Choroid plexus epithelial cell (primary cell): Measurements from ENCODE around the gene NDUFA8.

Experiments used
- DNase-seq: peaks from one replicate; pipeline ENCODE4 v3.0.0-alpha.2; 2010; ENCODE audit warnings: low read depth
- H3K4me3 ChIP-seq: 2 replicates; pipeline ENCODE4 v1.5.1; 2011; ENCODE audit warnings: low read depth, mild to moderate bottlenecking, control low read depth, low read length, moderate library complexity
- TF ChIP-seq, protein P1 (sequence below): conservative IDR thresholded peaks from 2 replicates; pipeline ENCODE4 v1.5.1; 2011; ENCODE audit warnings: low read depth, mild to moderate bottlenecking, control low read depth, inconsistent platforms, low read length, moderate library complexity

The NDUFA8 gene

DNA sequence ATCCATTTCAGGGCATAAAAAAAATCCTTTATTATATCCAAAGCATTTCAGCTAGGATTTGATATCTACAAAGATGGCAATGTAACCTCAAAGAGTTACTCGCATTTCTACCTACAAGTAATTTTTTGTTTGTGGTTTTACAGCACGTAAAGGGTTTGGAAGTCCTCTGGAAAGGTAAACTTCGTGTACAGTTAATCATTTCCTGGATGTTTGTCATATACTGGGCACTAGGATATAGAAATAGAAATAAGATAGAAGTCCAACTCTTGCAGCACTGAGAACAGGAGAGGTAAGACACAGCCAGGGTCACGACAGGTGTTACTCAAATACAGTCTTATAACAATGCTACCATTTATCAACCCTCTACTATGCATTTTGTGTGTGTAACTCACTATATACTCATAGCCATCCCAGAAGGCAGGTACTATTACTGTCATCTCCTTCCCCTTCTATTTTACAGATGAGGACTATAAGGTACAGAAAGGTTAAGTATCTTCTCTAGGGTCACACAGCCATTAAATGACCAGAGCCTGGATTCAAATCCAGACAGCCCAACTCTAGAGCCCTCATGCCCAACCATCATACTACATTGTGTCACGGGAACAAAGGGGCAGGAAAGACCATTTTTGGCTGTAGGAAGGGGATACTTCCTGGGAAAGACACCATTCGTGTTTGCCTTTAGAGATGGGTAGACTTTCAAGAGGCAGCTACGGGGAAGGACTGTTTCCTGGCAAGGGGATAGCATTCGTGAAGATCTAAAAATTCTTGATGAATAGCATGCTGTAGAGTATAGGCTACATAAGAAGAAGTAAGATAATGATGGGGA, 19.0 kb downstream of the NDUFA8 start:
- TF ChIP-seq, protein P1, sequence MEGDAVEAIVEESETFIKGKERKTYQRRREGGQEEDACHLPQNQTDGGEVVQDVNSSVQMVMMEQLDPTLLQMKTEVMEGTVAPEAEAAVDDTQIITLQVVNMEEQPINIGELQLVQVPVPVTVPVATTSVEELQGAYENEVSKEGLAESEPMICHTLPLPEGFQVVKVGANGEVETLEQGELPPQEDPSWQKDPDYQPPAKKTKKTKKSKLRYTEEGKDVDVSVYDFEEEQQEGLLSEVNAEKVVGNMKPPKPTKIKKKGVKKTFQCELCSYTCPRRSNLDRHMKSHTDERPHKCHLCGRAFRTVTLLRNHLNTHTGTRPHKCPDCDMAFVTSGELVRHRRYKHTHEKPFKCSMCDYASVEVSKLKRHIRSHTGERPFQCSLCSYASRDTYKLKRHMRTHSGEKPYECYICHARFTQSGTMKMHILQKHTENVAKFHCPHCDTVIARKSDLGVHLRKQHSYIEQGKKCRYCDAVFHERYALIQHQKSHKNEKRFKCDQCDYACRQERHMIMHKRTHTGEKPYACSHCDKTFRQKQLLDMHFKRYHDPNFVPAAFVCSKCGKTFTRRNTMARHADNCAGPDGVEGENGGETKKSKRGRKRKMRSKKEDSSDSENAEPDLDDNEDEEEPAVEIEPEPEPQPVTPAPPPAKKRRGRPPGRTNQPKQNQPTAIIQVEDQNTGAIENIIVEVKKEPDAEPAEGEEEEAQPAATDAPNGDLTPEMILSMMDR = no peak
- H3K4me3 ChIP-seq = no peak overlapping the region
- DNase-seq = no peak

DNA sequence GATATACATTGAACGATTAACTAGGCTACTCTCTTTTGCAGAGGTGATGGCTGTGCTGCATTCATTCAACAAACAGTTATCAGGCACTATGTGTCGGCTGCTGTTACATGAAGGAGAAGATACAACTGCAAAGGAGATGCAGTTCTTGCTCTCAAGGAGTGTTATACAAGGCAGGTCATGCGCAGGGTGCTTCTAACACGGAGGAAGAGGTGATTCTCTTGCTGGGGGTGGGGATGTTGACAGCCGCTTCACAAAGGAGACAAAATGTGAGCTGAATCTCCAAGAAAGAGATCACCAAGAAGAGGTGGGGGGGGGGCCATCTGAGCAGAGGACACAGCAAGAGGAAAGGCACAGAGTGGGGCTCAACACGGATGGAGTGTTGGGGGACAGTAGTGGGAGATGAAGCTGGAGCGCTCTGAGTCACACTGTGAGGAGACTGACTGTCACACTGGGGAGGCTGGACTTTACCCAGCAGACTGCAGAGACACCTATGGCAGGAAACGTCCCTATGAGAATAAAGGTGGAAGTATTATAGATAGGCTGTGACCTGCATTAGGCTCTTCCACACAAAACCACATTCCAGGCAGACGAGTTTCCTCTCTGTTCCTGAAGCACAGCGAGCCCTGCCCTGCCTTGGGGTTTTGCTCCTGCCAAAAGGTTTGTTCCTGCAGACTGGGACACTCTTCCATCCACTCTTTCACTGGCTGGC, 20.9 kb downstream of the NDUFA8 start:
- no peak overlapping the region for H3K4me3 ChIP-seq
- DNase-seq = no peak
- TF ChIP-seq, protein P1 = no peak

DNA sequence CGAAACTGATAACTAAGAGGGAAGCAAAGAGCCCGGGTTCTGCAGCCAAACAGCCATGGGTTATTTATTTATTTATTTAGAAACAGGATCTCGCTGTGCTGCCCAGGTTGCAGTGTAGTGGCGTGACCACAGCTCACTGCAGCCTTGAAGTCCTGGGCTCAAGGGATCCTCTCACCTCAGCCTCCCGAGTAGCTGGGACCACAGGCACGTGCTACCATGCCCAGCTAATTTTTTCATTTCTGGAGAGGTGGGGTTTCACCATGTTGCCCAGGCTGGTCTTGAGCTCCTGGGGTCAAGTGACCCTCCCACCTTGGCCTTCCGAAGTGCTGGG, 24.1 kb downstream of the NDUFA8 start:
- H3K4me3 ChIP-seq = no peak overlapping the region
- no peak for DNase-seq
- TF ChIP-seq, protein P1 = no peak

DNA sequence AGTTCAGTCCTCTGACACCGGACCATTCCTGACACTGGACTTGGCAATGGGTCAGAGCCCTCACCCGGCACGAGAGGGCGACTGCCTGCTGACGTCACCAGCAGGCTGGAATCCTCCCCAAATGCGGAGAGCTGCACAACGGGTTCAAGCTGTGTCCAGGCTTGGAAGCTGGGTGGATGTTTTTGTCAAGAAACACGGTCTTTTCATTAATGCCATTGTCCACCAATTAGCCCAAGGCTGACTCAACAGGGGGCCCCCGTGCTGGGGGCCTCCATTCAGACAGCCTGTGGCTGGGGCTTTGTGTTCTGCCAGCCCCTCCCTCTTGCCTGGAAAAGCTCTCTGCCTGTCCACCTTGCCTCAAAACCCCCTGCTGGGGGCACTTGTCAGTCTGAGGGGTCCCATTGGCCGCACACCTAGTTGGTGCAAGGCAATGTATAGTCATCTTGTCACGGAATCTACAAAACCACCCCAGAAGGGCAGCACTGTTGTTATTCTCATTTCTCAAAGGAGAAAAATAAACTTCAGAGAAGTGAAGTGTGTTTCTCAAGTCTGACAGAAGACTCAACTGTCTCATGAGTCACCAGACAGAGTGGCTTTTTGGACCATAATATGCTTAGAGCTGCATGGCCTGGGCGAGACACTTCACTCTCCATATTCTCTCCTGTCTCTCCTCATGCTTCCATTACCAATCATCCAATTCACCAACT, 24.6 kb downstream of the NDUFA8 start:
- no peak overlapping the region for H3K4me3 ChIP-seq
- no peak for DNase-seq
- TF ChIP-seq, protein P1 = no peak

DNA sequence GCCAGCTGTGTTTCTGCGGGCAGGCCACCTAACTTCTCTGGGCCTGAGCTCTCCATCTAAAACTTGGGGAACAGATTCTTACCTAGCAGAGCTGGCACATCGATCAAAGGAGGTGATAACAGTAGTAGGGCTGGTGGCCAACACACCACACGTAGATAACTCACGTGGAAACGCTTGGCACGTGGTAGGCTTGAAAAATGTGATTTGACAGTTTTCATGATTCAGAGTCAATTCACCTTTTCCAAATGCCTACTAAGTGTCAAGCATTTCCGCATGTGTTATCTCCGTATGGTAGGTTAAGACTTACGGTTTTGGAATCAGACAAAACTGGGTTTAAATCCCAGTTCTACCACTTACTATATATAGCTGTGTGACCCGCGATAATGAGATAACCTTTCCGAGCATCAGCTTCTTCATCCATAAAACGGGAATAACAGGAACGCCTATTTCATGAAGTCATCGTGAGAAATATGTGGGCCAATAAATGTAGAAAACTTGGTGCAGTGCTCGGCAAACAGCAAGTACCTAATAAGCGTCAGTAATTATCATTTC, 25.5 kb downstream of the NDUFA8 start:
- no peak for DNase-seq
- TF ChIP-seq, protein P1 = no peak
- H3K4me3 ChIP-seq = no peak overlapping the region

DNA sequence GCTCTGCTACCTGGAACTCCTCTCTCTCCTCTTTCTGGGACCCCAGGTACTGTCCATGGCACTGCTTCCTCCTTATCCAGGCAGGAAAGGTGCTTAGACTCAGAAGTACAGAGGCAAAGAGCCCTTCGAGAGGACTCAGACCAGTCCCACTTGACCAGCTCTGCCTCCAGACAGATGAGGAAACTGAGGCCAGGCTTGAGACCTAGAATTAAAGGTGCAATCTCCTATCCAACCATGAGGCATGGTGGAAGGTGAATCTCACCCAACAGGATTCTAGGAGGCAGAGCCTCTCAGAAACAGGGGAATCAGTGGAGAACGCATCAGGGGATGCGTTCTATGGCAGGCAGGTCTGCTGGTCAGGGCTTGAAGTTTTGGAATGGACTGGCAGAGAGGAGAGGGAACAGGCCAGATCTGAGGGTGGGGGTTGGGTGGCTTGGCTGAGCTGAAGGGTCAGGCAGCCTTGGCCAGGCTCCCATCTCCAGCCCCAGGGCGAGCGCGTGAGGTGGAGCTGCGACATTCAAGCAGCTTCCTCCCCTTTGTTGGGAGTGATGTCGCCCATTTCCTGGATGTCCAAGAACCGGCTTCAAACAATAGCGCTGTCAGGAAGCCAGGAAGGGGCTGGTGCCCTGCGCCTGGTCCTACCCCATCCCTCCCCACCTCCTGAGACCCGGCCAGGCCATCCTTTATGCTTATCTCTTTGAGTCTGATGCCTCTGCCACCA, 26.2 kb downstream of the NDUFA8 start:
- TF ChIP-seq, protein P1 = no peak
- no peak overlapping the region for H3K4me3 ChIP-seq
- no peak for DNase-seq
